Measurements from ENCODE around the gene UHRF1.
"Not testable (repeated sequence)": the region's sequence is repeated elsewhere in the genome, so short reads cannot be mapped to it uniquely, and the experiment has no call there.

UHRF1 gene

DNA sequence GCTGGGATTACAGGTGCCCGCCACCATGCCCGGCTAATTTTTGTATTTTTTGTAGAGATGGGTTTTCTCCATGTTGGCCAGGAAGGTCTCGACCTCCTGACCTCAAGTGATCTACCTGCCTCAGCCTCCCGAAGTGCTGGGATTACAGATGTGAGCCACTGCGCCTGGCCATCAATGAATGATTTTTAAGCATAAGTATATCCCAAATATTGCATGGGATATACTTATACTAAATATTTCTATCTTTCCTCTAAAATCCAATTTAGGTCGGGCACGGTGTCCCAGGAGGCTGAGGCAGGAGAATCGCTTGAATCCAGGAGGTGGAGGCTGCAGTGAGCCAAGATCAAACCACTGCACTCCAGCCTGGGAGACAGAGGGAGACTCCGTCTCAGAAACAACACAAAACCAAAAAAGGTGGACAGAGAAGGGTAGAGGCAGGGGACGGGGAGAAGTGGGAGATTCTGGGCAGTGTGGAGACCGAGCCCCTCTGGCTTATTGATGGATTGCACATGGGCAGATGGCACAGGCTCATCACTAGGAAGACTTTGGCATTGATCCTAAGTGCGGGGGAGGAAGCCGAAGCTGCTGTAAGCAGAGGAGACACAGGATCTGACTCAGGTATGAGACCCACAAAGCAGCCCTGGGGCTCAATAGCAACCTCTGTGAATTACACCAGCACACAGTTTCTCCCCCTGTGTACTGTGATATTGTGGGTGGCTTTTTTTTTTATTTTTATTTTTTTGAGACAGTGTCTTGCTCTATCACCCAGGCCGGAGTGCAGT lies 20.1 kb upstream of the UHRF1 start:
- DNase-seq (ENCODE audit: low read depth) = no peak
- TF ChIP-seq, protein P1, sequence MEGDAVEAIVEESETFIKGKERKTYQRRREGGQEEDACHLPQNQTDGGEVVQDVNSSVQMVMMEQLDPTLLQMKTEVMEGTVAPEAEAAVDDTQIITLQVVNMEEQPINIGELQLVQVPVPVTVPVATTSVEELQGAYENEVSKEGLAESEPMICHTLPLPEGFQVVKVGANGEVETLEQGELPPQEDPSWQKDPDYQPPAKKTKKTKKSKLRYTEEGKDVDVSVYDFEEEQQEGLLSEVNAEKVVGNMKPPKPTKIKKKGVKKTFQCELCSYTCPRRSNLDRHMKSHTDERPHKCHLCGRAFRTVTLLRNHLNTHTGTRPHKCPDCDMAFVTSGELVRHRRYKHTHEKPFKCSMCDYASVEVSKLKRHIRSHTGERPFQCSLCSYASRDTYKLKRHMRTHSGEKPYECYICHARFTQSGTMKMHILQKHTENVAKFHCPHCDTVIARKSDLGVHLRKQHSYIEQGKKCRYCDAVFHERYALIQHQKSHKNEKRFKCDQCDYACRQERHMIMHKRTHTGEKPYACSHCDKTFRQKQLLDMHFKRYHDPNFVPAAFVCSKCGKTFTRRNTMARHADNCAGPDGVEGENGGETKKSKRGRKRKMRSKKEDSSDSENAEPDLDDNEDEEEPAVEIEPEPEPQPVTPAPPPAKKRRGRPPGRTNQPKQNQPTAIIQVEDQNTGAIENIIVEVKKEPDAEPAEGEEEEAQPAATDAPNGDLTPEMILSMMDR (IDR thresholded peaks at IDR 0.05; ENCODE audit: low read depth, low read length, missing control alignments) = no peak
- in situ Hi-C loops (cut with HindIII; ENCODE audit: low sequenced_read_pairs) = no loop called here
- H3K4me3 ChIP-seq (ENCODE audit: low read depth, low read length) = no peak overlapping the region

GRCh38 chr19:4891066-4891465 lies 18.2 kb upstream of the UHRF1 start:
- TF ChIP-seq, protein P1 (IDR thresholded peaks at IDR 0.05; ENCODE audit: low read depth, low read length, missing control alignments) = no peak

DNA sequence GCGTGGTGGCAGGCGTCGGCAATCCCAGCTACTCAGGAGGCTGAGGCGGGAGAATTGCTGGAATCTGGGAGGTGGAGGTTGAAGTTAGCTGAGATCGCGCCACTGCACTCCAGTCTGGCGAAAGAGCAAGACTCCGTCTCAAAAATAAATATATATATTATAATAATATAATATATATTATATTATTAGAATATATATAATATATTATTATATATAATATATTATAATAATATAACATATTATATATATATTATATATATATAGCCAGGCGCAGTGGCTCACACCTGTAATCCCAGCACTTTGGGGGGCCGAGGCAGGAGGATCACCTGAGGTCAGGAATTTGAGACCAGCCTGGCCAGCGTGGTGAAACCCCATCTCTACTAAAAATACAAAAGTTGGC lies 16.3 kb upstream of the UHRF1 start:
- in situ Hi-C loops (cut with HindIII; ENCODE audit: low sequenced_read_pairs); H3K4me3 ChIP-seq (ENCODE audit: low read depth, low read length); DNase-seq (ENCODE audit: low read depth): not testable (repeated sequence)

More at GRCh38 chr19:4891066-4891465, 18.2 kb upstream of the UHRF1 start:
- in situ Hi-C loops (cut with HindIII; ENCODE audit: low sequenced_read_pairs) = no loop called here
- H3K4me3 ChIP-seq (ENCODE audit: low read depth, low read length) = no peak overlapping the region
- no peak for DNase-seq (ENCODE audit: low read depth)

- no peak for DNase-seq (ENCODE audit: low read depth)
- no peak overlapping the region for H3K4me3 ChIP-seq (ENCODE audit: low read depth, low read length)
- TF ChIP-seq, protein P1 (IDR thresholded peaks at IDR 0.05; ENCODE audit: low read depth, low read length, missing control alignments) = no peak
- in situ Hi-C loops (cut with HindIII; ENCODE audit: low sequenced_read_pairs) = no loop called here
Observed at GRCh38 chr19:4896372-4896771, 12.9 kb upstream of the UHRF1 start.

- DNase-seq (ENCODE audit: low read depth) = no peak
- no peak overlapping the region for H3K4me3 ChIP-seq (ENCODE audit: low read depth, low read length)
- in situ Hi-C loops (cut with HindIII; ENCODE audit: low sequenced_read_pairs) = no loop called here
- TF ChIP-seq, protein P1 (IDR thresholded peaks at IDR 0.05; ENCODE audit: low read depth, low read length, missing control alignments) = no peak
Observed at GRCh38 chr19:4897146-4897545, 12.2 kb upstream of the UHRF1 start.

DNA sequence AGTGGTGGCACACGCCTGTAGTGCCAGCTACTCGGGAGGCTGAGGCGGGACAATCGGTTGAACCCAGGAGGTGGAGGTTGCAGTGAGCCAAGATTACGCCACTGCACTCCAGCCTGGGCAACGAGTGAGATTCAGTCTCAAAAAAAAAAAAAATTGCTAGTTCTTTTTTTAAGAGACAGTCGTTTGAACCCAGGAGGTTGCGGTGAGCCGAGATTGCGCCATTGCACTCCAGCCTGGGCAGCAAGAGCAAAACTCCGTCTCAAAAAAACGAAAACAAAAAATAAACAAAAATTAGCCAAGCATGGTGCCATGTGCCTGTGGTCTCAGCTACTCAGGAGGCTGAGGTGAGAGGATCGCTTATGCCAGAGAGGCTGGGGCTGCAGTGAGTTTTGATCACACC lies 8.4 kb upstream of the UHRF1 start:
- in situ Hi-C loops (cut with HindIII; ENCODE audit: low sequenced_read_pairs); DNase-seq (ENCODE audit: low read depth); H3K4me3 ChIP-seq (ENCODE audit: low read depth, low read length): not testable (repeated sequence)

- in situ Hi-C loops (cut with HindIII; ENCODE audit: low sequenced_read_pairs) = no loop called here
- TF ChIP-seq, protein P1 (IDR thresholded peaks at IDR 0.05; ENCODE audit: low read depth, low read length, missing control alignments) = no peak
- no peak within 1 kb of the TSS for H3K4me3 ChIP-seq (ENCODE audit: low read depth, low read length)
- no peak for DNase-seq (ENCODE audit: low read depth)
Observed at GRCh38 chr19:4902796-4903195, 6.5 kb upstream of the UHRF1 start, which contains the start of gene ARRDC5. Gene ARRDC5 (minus strand): TSS chr19:4902896. CDS start chr19:4902825, 71 bp downstream.
